HG03139 (cell line): ENCODE results near the gene RNU7-1.

ENCODE experiments used
- ATAC-seq: cut with Tn5 transposase; IDR thresholded peaks from one replicate; pipeline ENCODE4 v1.9.1; 2021; ENCODE audit not compliant: unreplicated experiment

Gene RNU7-1

GRCh38 chr12:6963016-6963731, 19.6 kb downstream of the RNU7-1 start:
- no peak for ATAC-seq

- ATAC-seq = no peak
Observed at GRCh38 chr12:6963791-6964413, 20.3 kb downstream of the RNU7-1 start.

DNA sequence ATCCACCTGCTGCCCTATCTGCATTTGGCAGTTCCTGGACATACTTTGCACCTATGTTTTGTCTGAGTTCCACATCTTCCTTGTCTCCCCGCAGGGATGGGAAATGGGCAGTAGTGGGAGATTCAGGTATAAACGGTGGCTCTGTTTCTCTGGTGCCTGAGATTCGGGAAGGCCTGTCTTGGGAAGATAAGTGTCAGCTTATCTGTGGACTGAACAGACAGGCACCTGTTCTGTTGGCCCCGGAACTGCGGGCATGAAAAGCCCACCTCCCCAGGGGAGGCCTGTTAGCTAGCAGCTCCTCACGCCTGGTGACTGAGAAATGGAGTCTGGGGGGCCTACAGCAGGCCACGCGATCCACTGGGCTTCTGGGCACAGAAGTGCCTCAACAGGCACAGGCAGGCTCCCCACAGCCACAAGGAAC, 21.0 kb downstream of the RNU7-1 start:
- no peak for ATAC-seq

DNA sequence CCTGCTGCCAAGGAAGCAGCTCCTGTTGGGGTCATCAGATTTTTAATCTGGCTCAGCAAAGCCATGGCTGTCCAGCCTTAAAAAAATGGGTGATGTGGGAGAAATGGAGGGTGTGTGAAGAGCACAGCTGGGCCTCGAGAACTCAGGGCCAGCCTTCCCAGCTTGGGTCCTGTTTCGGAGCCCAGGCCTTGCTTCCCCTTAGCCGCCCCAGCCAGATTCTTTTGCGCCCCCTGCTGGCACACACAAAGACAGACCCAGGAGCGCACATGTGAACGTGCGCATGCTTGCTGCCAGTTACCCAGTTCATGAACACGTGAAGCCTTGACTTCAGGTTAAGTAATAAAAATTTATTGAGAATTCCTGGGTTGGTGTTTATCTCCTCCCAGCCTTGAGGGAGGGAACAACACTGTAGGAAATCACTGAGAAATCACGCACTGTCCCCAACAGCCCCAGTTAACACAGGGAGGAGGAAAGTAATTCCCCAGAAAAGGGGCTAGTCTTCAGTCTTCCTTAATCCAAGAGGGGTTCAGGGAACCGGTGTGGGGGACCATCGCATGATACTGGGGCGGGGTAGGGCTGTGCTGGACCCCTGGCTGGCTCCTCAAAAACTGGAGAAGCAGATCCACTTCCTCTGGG, 21.5 kb downstream of the RNU7-1 start:
- ATAC-seq = peak; percentile 37

DNA sequence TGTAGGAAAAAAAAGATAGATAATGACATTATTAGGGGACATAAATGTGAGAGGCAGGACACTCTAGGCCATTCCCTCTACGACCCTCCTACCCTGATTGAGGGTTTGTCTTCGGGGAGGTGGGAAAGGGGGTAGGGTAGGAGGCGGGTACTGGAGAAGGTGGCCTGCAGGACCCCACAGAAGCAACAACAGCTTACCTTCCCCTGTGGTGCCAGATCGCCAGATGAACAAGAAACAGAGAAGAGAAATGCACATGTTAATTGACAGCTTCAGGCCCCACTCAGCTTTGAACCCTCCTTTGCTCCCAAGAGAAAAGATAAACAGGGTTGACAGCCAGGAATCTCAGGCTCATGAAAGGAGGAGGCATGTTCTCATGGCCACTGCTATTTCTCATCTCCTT, 22.1 kb downstream of the RNU7-1 start:
- ATAC-seq = no peak

- ATAC-seq = no peak
Observed at GRCh38 chr12:6966351-6966750, 22.7 kb downstream of the RNU7-1 start.

DNA sequence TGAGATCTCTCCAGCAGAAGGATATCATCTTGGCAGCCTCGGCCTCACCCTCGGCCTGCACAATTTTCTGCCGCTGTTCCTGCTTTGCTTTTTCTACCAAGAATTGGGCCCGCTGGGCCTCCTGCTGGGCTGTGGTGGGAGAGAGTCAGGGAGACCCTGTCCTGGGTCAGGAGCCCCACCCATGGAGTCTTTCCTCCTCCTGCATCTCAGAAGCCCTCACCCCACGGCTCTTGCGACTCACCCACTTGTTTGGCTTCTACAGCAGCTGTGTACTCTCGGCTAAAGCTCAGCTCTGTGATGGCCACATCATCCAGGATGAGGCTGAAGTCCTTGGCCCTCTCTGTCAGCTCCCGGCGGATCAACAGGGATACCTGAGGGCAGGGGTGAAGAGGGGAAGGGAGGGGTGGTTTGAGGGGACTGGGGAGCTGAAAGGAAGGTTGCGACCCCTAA, 24.1 kb downstream of the RNU7-1 start:
- no peak for ATAC-seq

DNA sequence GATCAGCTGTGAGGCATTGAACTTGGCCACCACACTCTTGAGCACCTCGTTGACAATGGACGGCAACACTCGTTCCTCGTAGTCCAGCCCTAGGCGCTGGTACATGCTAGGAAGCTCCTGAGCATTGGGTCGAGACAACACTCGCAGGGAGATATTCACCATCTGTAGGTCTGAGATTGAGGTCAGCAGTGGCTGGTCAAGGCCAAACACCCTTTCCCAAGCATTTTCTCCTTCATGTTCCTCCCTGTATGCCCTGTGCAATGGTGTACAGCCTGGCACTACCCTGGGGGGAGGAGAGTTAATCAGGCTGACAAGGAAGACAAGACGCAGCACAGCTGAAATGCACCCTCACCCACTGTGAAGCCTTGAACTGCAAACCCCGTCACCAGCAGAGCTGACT, 24.8 kb downstream of the RNU7-1 start:
- no peak for ATAC-seq

- peak; percentile 5 for ATAC-seq
Observed at GRCh38 chr12:6970096-6970527, 26.5 kb downstream of the RNU7-1 start.

DNA sequence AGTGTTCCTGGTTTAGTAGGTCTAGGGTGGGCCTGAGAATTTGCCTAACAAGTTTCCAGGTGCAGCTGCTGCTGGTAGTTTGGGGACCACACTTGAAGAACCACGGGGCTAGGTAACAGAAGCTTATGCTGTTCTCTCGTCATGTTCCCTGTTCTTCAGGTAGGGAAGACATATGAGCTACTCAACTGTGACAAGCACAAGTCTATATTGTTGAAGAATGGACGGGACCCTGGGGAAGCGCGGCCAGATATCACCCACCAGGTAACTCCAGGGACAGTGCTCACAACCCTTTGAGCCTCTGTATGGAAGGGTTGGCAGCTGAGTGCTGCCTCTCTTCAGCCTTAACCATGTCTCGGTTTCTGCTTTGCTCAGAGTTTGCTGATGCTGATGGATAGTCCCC, 30.6 kb downstream of the RNU7-1 start:
- ATAC-seq = no peak

DNA sequence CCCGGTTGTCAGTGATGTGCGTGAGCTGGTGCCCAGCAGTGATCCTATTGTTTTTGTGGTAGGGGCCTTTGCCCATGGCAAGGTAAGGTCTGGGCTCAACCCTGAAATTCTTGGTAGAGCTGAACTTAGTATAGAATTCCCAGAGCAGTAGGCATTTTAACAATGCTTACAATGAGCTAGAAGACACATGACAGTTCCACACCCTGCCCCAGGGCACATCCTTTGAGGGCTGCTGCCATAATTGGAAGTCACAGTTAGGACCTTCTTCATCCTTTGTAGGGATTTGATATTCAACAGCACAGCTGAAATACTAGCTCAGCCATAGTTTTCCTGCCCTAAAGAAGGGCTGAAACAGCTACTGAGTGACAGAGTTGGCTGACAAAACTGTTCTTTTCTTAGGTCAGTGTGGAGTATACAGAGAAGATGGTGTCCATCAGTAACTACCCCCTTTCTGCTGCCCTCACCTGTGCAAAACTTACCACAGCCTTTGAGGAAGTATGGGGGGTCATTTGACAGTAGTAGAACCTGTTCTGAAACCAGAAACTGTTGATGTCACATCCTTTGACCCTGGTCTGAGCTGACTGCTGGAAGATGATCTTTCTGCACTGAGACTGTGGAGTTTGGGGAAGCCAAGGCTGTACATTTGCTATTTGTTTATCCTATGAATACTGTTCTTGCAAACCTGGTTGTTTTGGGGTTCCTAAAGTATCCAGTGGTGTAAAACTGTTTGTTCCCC, 31.8 kb downstream of the RNU7-1 start:
- no peak for ATAC-seq

- no peak for ATAC-seq
Observed at GRCh38 chr12:6977653-6978052, 34.0 kb downstream of the RNU7-1 start.

GRCh38 chr12:6978188-6978587, 34.6 kb downstream of the RNU7-1 start:
- no peak for ATAC-seq

DNA sequence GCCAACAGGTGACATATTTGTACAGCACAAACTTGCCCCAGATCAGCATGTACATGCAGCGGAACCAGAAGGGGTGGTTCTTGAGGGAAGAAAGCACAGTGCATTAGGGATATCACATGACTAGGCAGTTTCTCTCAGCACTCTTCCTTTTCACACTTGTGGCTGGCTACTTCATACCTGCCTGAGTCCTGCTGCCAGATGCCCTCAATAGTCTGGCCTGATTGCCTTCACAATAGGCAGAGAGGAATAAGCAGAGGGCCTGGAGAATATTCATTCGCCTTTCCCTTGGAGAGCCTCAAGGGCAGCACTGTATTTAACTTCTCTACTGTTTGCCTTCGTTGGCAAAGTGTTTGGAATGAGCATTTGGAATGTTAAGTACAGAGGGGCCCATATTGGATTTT, 35.0 kb downstream of the RNU7-1 start:
- ATAC-seq = no peak

GRCh38 chr12:6979021-6979420, 35.4 kb downstream of the RNU7-1 start:
- no peak for ATAC-seq

GRCh38 chr12:6979453-6979852, 35.8 kb downstream of the RNU7-1 start:
- no peak for ATAC-seq

DNA sequence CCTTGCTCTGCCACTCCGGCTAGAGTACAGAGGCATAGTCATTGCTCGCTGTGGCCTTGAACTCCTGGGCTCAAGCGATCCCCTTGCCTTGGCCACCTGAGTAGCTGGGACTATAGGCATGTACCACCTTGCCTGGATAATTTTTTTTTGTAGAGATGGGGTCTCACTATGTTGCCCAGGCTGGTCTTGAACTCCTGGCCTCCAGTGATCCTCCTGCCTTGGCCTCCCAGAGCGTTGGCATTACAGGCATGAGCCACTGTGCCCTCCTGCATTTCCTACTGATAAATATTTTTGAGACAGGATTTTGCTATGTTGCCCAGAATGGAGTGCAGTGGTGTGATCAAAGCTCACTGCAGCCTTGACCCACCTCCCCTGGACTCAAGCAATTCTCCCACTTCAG, 36.5 kb downstream of the RNU7-1 start:
- ATAC-seq = no peak

DNA sequence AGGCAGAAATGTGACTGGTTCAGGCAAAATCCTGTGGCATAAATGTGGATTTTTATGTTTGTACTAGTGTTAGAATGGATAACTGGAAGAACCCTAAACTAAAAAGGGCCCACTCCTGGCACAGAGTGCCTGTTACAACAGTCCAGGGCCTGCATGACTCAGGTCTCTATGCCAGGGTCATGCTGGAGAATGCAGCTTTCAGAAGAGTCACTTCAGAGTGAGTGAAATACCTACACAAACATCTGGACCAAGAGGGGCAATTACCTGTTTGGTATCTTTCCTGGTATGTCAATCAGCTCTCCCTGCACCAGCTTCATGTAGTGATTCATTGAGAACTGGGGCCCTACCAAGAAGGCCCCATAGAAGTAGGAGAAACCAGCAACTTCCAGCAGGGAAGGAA, 37.1 kb downstream of the RNU7-1 start:
- ATAC-seq = no peak

- ATAC-seq = no peak
Observed at GRCh38 chr12:6981152-6982052, 37.8 kb downstream of the RNU7-1 start.

GRCh38 chr12:6982532-6982931, 38.9 kb downstream of the RNU7-1 start:
- ATAC-seq = no peak
